Bronchus fibroblast of lung (primary cell): ENCODE measurements around the gene ADSS1. TPM values are rescaled to one million over a fixed set of nuclear protein-coding genes. Genes with fewer than 3 reads are reported as not detected.

Source experiments
- total RNA-seq: library from RNA; depleted of rRNA; stranded (reverse); fragments of >200 nt; gene quantifications from 2 replicates; pipeline ENCODE4 v1.2.3, GENCODE V29; 2015

The ADSS1 gene
- 1.3 and 2.7 TPM in 2 replicates for total RNA-seq

GRCh38 chr14:104723651-104724406, at the start of gene ADSS1:
Gene ADSS1 (plus strand): TSS chr14:104724229. CDS start chr14:104724271, 42 bp downstream.

GRCh38 chr14:104689109-104689880, 34.7 kb upstream of the ADSS1 start, which contains the start of gene INF2:
Gene INF2 (plus strand): TSS chr14:104689618. CDS start chr14:104701366, 11,748 bp downstream.

GRCh38 chr14:104752735-104753527, 28.9 kb downstream of the ADSS1 start, which contains the start of gene SIVA1:
Gene SIVA1 (plus strand): TSS chr14:104753147. CDS start chr14:104753202, 55 bp downstream.

GRCh38 chr14:104794993-104795780, 71.2 kb downstream of the ADSS1 start, which contains the start of gene AKT1:
Gene AKT1 (minus strand): TSS chr14:104795748. CDS start chr14:104792643, 3,105 bp downstream.

Other genes with a start within 250 kb of the ADSS1 start
- not detected in 2 replicates for gene C14orf180, start 144.5 kb upstream of the ADSS1 start, total RNA-seq
- gene TMEM179, start 119.5 kb upstream of the ADSS1 start, total RNA-seq: 0.30 TPM in 1 of 2 replicates, not detected in the other
- 48.4 and 54.0 TPM in 2 replicates for gene INF2, start 34.6 kb upstream of the ADSS1 start, total RNA-seq
- 262 and 277 TPM in 2 replicates for gene SIVA1, start 28.9 kb downstream of the ADSS1 start, total RNA-seq
- gene AKT1, start 71.5 kb downstream of the ADSS1 start, total RNA-seq: 154 and 157 TPM in 2 replicates
- 2.5 and 3.6 TPM in 2 replicates for gene ZBTB42, start 76.9 kb downstream of the ADSS1 start, total RNA-seq
- gene CEP170B, start 141.0 kb downstream of the ADSS1 start, total RNA-seq: 11.6 and 11.9 TPM in 2 replicates
- gene PLD4, start 200.7 kb downstream of the ADSS1 start, total RNA-seq: not detected in 2 replicates